Upper lobe of left lung (tissue), 4 donors: ENCODE results near the gene TPGS1.

Experiments used
- POLR2A ChIP-seq, 4 donors: fragments of 450-650 bp; IDR thresholded peaks; one replicate each; pipeline ENCODE4 v1.5.1; 2016 to 2017; ENCODE audit warnings: antibody characterized with exemption in 4 of 4, mild to moderate bottlenecking in 2 of 4
- POLR2AphosphoS5 ChIP-seq, 2 donors: sonication (generic); formaldehyde crosslinking; IDR thresholded peaks; one replicate each; pipeline ENCODE4 v1.5.1; 2017; ENCODE audit warnings: antibody characterized with exemption in 2 of 2
- TF ChIP-seq, protein P1 (sequence below), 6 experiments: fragments of 450-650 bp in 4 of 6; fragments of 200-600 bp in 2 of 6; sonication (generic) in 2 of 6; IDR thresholded peaks; one replicate each; pipeline ENCODE4 v1.5.1; 2016 to 2019; ENCODE audit warnings: antibody characterized with exemption in 6 of 6

DNA sequence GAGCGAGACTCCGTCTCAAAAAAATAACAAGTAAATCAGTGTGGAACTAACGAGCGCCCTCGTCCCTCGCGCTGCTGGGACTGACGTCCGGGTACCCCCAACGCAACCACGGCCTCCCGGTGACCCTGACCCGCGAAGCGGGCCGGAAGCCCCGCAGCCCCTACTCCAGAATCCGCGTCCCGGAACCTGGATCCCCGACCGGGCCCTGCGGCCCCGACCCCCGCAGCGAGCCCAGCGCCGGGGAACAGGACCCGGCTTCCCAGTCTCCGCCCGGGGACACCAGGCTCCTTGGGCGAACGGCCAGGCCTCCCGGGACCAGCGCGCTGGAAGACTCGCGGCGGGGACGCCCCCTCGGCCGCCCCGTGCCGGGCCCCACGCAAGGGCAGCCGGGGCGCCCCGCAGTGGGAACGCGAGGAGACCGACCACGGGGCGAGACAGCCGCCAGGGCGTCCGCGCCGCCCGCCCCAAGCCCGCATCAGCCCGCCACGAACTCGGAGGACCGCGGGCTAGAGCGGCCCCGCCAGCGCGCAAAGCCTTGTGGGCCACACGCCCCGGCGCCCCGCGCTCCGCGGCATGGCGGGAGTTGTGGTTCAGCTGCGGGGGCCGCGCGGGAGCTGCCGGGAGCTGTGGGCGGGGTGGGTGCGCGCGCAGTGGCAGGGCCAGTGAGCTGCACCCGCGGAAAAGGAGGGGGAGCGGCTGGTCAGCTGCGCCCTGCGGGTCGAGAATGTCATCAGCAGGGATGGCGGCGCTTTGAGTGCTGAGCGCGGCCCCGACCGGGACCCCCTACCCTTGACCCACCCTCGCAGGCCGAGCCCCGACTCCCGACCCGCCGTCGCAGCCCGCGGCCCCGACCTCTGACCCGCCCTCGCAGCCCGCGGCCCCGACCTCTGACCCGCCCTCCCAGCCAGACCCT lies 18.5 kb upstream of the TPGS1 start:
- TF ChIP-seq, protein P1, sequence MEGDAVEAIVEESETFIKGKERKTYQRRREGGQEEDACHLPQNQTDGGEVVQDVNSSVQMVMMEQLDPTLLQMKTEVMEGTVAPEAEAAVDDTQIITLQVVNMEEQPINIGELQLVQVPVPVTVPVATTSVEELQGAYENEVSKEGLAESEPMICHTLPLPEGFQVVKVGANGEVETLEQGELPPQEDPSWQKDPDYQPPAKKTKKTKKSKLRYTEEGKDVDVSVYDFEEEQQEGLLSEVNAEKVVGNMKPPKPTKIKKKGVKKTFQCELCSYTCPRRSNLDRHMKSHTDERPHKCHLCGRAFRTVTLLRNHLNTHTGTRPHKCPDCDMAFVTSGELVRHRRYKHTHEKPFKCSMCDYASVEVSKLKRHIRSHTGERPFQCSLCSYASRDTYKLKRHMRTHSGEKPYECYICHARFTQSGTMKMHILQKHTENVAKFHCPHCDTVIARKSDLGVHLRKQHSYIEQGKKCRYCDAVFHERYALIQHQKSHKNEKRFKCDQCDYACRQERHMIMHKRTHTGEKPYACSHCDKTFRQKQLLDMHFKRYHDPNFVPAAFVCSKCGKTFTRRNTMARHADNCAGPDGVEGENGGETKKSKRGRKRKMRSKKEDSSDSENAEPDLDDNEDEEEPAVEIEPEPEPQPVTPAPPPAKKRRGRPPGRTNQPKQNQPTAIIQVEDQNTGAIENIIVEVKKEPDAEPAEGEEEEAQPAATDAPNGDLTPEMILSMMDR (IDR thresholded peaks at IDR 0.05): peak in 5 of 6 experiments; percentile 14 to 65 (median 55)
- peak in 3 of 4 donors; percentile 55 to 94 (median 74) for TF ChIP-seq POLR2A (IDR thresholded peaks at IDR 0.05)
- TF ChIP-seq POLR2AphosphoS5 (IDR thresholded peaks at IDR 0.05): peak; percentile 85 to 89
